Stomach (tissue), 4 donors: ENCODE measurements around the gene NELL1.

ENCODE experiments used
- POLR2A ChIP-seq, 4 donors: fragments of 450-650 bp; IDR thresholded peaks; one replicate each; pipeline ENCODE4 v1.6.1; 2016; ENCODE audit warnings: antibody characterized with exemption in 4 of 4, control low read depth in 2 of 4, mild to moderate bottlenecking in 1 of 4, moderate library complexity in 1 of 4
- POLR2AphosphoS5 ChIP-seq, 3 donors: sonication (generic); formaldehyde crosslinking; IDR thresholded peaks; one replicate each; pipeline ENCODE4 v1.6.1; 2016; ENCODE audit warnings: antibody characterized with exemption in 3 of 3
- TF ChIP-seq, protein P1 (sequence below), 7 experiments: fragments of 450-650 bp in 4 of 7; fragments of 200-600 bp in 3 of 7; sonication (generic) in 3 of 7; IDR thresholded peaks; one replicate each; pipeline ENCODE4 v1.5.1; 2016 to 2019; ENCODE audit warnings: antibody characterized with exemption in 7 of 7, control low read depth in 2 of 7, mild to moderate bottlenecking in 1 of 7

DNA sequence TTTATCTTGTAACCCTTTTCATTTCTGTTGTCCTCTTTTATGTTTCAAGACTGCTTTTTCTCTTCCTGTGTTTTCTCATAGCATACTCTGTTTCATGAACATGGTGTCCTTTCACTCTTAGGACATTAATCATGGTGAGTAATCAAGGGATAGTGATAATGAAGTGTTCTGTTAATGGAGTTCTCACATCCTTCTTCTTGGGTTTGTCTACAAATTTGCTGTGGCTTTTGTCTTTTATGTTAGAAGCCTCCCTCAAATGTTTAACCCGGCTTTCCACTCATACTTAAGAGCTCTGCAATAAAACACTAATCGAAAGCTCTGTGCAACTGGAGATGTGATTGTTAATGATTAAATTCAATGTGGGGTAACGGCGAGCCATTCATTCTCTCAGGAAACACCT lies 593.6 kb downstream of the NELL1 start:
- TF ChIP-seq, protein P1, sequence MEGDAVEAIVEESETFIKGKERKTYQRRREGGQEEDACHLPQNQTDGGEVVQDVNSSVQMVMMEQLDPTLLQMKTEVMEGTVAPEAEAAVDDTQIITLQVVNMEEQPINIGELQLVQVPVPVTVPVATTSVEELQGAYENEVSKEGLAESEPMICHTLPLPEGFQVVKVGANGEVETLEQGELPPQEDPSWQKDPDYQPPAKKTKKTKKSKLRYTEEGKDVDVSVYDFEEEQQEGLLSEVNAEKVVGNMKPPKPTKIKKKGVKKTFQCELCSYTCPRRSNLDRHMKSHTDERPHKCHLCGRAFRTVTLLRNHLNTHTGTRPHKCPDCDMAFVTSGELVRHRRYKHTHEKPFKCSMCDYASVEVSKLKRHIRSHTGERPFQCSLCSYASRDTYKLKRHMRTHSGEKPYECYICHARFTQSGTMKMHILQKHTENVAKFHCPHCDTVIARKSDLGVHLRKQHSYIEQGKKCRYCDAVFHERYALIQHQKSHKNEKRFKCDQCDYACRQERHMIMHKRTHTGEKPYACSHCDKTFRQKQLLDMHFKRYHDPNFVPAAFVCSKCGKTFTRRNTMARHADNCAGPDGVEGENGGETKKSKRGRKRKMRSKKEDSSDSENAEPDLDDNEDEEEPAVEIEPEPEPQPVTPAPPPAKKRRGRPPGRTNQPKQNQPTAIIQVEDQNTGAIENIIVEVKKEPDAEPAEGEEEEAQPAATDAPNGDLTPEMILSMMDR (IDR thresholded peaks at IDR 0.05) = no peak
- TF ChIP-seq POLR2A (IDR thresholded peaks at IDR 0.05) = no peak
- no peak for TF ChIP-seq POLR2AphosphoS5 (IDR thresholded peaks at IDR 0.05)
